GM23248 (cell line): ENCODE data around the gene CCDC188.

ENCODE experiments used
- EZH2 ChIP-seq: fragments of 200-600 bp; sonication (generic); IDR thresholded peaks from 2 replicates; pipeline ENCODE4 v1.6.1; 2018; ENCODE audit warnings: antibody characterized with exemption, mild to moderate bottlenecking; ENCODE audit not compliant: insufficient read depth, poor library complexity, severe bottlenecking
- EZH2phosphoT487 ChIP-seq: fragments of 200-600 bp; sonication (generic); IDR thresholded peaks from 2 replicates; pipeline ENCODE4 v1.6.1; 2018; ENCODE audit warnings: antibody characterized with exemption, moderate library complexity, mild to moderate bottlenecking, low read depth; ENCODE audit not compliant: insufficient read depth

DNA sequence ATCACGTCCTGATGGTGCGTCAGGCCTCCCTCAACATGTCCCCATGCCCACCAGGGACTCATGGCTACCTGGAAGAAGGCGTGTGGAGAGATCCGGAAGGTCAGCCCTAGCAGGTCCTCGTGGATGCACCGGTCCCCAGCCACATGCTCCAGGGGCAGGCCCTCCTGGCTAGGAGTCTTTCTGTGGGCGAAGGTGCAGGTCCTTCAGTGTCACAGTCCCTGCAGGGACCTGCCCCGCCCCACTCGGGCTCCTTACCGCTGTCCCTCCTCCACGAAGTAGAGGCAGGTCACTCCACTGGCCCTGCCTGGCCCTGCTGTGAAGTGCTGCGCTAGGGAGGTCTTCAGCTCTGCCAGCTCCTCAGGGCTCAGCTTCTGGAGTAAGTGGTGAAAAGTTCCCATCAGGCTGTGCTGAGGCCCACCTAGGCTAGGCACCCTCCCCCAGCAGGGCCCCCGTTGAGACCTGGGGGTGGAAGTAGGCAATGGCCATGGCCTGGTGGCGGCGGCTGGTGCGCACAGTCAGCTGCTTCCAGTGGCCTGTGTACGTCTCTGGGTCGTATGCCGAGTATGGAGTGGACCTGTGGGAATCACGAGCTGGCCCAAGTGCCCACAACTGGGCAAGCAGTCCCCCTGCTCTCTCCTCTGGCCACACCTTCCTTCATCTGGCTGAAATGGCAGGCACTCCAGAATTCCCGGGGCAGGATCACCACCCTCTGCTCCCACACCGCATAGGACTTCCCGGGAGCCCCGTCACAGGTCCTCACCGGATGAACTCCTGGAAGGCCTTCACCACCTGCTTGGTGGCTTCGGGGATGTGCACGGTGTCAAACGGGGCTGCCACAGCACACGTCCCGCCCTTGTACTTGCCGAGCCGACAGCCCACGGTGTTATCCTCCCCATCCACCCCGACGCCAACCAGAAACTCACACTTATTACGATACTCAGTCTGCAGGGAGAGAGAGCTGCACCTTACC, 36.1 kb downstream of the CCDC188 start:
- TF ChIP-seq EZH2 (no peak), EZH2phosphoT487 (no peak)
